A375 (cell line): ENCODE results near the gene STUB1. TPM values are rescaled to one million over a fixed set of nuclear protein-coding genes. Genes with fewer than 3 reads are reported as not detected.

Source experiments
- total RNA-seq: library from RNA; depleted of rRNA; stranded (reverse); fragments of >200 nt; shearing (Covaris generic); gene quantifications from 2 replicates; pipeline ENCODE4 v1.2.3, GENCODE V29; 2014; rRNA removed

Gene STUB1
- total RNA-seq: 237 and 270 TPM in 2 replicates

GRCh38 chr16:679814-680624, at the start of gene STUB1:
TSS of gene STUB1 (plus strand) at chr16:680410. CDS start at chr16:680526, 116 bp downstream.

GRCh38 chr16:630815-631405, 49.3 kb upstream of the STUB1 start, which contains the start of gene WFIKKN1:
TSS of gene WFIKKN1 (plus strand) at chr16:630985. CDS start at chr16:631254, 269 bp downstream.

GRCh38 chr16:636206-637080, 43.8 kb upstream of the STUB1 start, which contains the start of gene METTL26:
TSS of gene METTL26 (minus strand) at chr16:636305. CDS start at chr16:636290, 15 bp downstream.

GRCh38 chr16:641326-642188, 38.7 kb upstream of the STUB1 start, which contains the start of gene MCRIP2:
TSS of gene MCRIP2 (plus strand) at chr16:641828. CDS start at chr16:641992, 164 bp downstream.

GRCh38 chr16:648781-649589, 31.2 kb upstream of the STUB1 start, which contains the start of gene WDR90:
TSS of gene WDR90 (plus strand) at chr16:649365. CDS start at chr16:649417, 52 bp downstream.

GRCh38 chr16:667780-668518, 12.3 kb upstream of the STUB1 start, which contains the start of gene RHOT2:
TSS of gene RHOT2 (plus strand) at chr16:668132. CDS start at chr16:668200, 68 bp downstream.

GRCh38 chr16:674968-675883, 5.0 kb upstream of the STUB1 start, which contains the start of gene RHBDL1:
TSS of gene RHBDL1 (plus strand) at chr16:675671. CDS start at chr16:675791, 120 bp downstream.

GRCh38 chr16:684071-684794, 4.0 kb downstream of the STUB1 start, which contains the start of gene JMJD8:
TSS of gene JMJD8 (minus strand) at chr16:684334. CDS start at chr16:684319, 15 bp downstream.

GRCh38 chr16:705431-706188, 25.4 kb downstream of the STUB1 start, which contains the start of gene FBXL16:
TSS of gene FBXL16 (minus strand) at chr16:705801. CDS start at chr16:697405, 8,396 bp downstream.

GRCh38 chr16:714558-715476, 34.6 kb downstream of the STUB1 start, which contains the start of gene METRN:
TSS of gene METRN (plus strand) at chr16:715118. CDS start at chr16:715290, 172 bp downstream.

GRCh38 chr16:720990-721764, 41.0 kb downstream of the STUB1 start, which contains the start of gene ANTKMT:
TSS of gene ANTKMT (plus strand) at chr16:721146. CDS start at chr16:721275, 129 bp downstream.

GRCh38 chr16:726438-727290, 46.5 kb downstream of the STUB1 start, which contains the start of the genes CCDC78 and HAGHL:
TSS of gene CCDC78 (minus strand) at chr16:726443. CDS start at chr16:726367, 76 bp downstream.
TSS of gene HAGHL (plus strand) at chr16:727106. CDS start at chr16:727510, 404 bp downstream.

